Gastrocnemius medialis (tissue), 4 donors: ENCODE data around the gene TEX14. TPM values are rescaled to one million over a fixed set of nuclear protein-coding genes. Genes with fewer than 3 reads are reported as not detected.

Source experiments
- ATAC-seq, 2 donors: fragments of 150-250 bp; one replicate each; pipeline ENCODE4 v1.9.1; 2016
- DNase-seq, 2 donors: peaks; one replicate each; pipeline ENCODE4 v3.0.0-alpha.2; 2019
- H3K27ac ChIP-seq, 4 donors: fragments of 200-600 bp; sonication (generic); 1 replicate in 1 of 4; 2 replicates in 3 of 4; pipeline ENCODE4 v1.5.1; 2016 to 2018; ENCODE audit warnings: mild to moderate bottlenecking in 2 of 4, moderate library complexity in 1 of 4
- H3K27me3 ChIP-seq, 3 donors: fragments of 200-600 bp; sonication (generic) in 2 of 3; 1 replicate in 1 of 3; 2 replicates in 2 of 3; pipeline versions ENCODE4 v1.5.1 to v1.6.0; 2016 to 2019; ENCODE audit warnings: mild to moderate bottlenecking in 1 of 3, moderate library complexity in 1 of 3
- H3K36me3 ChIP-seq, 2 donors: fragments of 200-600 bp; sonication (generic) in 1 of 2; one replicate each; pipeline ENCODE4 v1.5.1; 2017 to 2018
- H3K4me1 ChIP-seq, 2 donors: fragments of 200-600 bp; sonication (generic) in 1 of 2; one replicate each; pipeline ENCODE4 v1.5.1; 2016 to 2017; ENCODE audit warnings: mild to moderate bottlenecking in 2 of 2
- H3K4me3 ChIP-seq, 4 donors: fragments of 200-600 bp; sonication (generic) in 3 of 4; 1 replicate in 1 of 4; 2 replicates in 3 of 4; pipeline ENCODE4 v1.5.1; 2016 to 2019; ENCODE audit warnings: mild to moderate bottlenecking in 2 of 4
- H3K9me3 ChIP-seq, 3 donors: fragments of 200-600 bp; sonication (generic) in 2 of 3; 1 replicate in 1 of 3; 2 replicates in 2 of 3; pipeline ENCODE4 v1.5.1; 2016 to 2019
- CTCF ChIP-seq, 5 experiments: fragments of 450-650 bp in 3 of 5; fragments of 200-600 bp in 2 of 5; sonication (generic) in 2 of 5; IDR thresholded peaks in 4 of 5; conservative IDR thresholded peaks in 1 of 5; 1 replicate in 4 of 5; 2 replicates in 1 of 5; pipeline ENCODE4 v1.5.1; 2016 to 2019; ENCODE audit warnings: antibody characterized with exemption in 5 of 5, mild to moderate bottlenecking in 3 of 5, moderate library complexity in 3 of 5
- POLR2A ChIP-seq, 2 donors: fragments of 450-650 bp; IDR thresholded peaks; one replicate each; pipeline ENCODE4 v1.6.1; 2017; ENCODE audit warnings: antibody characterized with exemption in 2 of 2, mild to moderate bottlenecking in 2 of 2, moderate library complexity in 2 of 2
- in situ Hi-C, 4 donors: fragments of 200-750 bp; cut with MboI; loops; one replicate each; pipeline versions ENCODE4 v1.15.0 to v1.8.0; 2017; ENCODE audit warnings: low sequenced_read_pairs in 4 of 4
- intact Hi-C: fragments of 100-400 bp; cut with DNase I; formaldehyde crosslinking; loops from one replicate; pipeline ENCODE4 v1.15.1; 2023; ENCODE audit warnings: low total_unique reads
- total RNA-seq, 4 donors: library from RNA; depleted of rRNA; stranded (reverse); fragments of >200 nt; gene quantifications; one replicate each; pipeline versions ENCODE4 v1.1.0 to v1.2.3, GENCODE V29; 2016

The TEX14 gene
- total RNA-seq, 4 donors from 2014 or later, result not detected

GRCh38 chr17:58521680-58522079 lies 170.2 kb downstream of the TEX14 start:
- intact Hi-C loops, result no loop called here
- no peak overlapping the region for H3K27ac ChIP-seq
- H3K27me3 ChIP-seq, result no peaks in the 10 kb centered on the region
- no peaks in the 10 kb centered on the region for H3K9me3 ChIP-seq
- H3K4me1 ChIP-seq, result peaks cover 13 to 27% of the 10 kb centered on the region in 2 donors
- ATAC-seq (no peak), DNase-seq (no peak)
- no peaks in the 10 kb centered on the region for H3K36me3 ChIP-seq
- TF ChIP-seq POLR2A (IDR thresholded peaks at IDR 0.05) (no peak), CTCF (IDR thresholded peaks at IDR 0.05 in 4 of 5, conservative IDR thresholded peaks at IDR 0.05 in 1 of 5) (no peak)
- in situ Hi-C loops, result loop anchor here in 3 of 4 donors (10.0 to 25.0 kb wide), 4 partner anchors 141 to 493 kb away; partner anchors contain the start of genes RAD51C (in 1 of the 3) and TEX14 (in 1 of the 3)
- no peak overlapping the region for H3K4me3 ChIP-seq

DNA sequence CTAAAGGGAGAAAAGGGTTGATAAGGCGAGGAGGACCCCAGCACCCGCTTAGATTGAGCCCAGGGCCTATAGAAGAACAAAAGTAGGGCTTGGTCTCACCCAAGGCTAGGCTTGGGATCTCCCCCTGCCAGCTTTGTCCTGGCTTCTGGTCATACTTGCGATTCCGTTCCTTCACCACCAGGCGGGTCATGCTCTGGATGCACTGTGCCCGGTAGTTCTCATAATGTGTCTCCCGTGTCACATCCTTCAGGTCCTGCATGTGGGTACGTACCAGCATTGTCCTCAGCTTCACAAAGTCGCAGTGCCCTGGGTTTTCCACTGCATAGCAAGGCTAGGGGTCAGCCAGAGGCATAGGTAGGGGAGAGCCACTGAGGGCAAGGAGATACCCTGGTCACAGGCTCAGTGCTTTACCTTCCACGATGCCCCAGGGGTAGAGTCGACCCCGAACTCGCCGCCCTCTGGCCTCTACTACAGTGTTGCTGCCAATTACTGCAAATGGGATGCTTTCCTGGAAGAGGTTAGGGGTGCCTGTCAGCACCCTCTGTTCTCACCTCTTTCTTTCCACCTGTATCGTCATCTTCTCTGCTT lies 170.9 kb downstream of the TEX14 start:
- TF ChIP-seq CTCF (IDR thresholded peaks at IDR 0.05 in 4 of 5, conservative IDR thresholded peaks at IDR 0.05 in 1 of 5), result peak in 2 of 5 experiments; percentile 7 to 9
- TF ChIP-seq POLR2A (IDR thresholded peaks at IDR 0.05), result no peak
- DNase-seq (no peak), ATAC-seq (no peak)
- no peaks in the 10 kb centered on the region for H3K36me3 ChIP-seq
- no peaks in the 10 kb centered on the region for H3K27me3 ChIP-seq
- H3K9me3 ChIP-seq, result no peaks in the 10 kb centered on the region
- peaks cover 14 to 31% of the 10 kb centered on the region in 2 donors for H3K4me1 ChIP-seq
- in situ Hi-C loops, result loop anchor here in 3 of 4 donors (10.0 to 25.0 kb wide), 4 partner anchors 141 to 494 kb away; partner anchors contain the start of genes RAD51C (in 1 of the 3) and TEX14 (in 1 of the 3)
- intact Hi-C loops, result no loop called here
- peak overlapping the region in 3 of 4 donors; percentile 91 to 99 (median 93) for H3K27ac ChIP-seq
- H3K4me3 ChIP-seq, result no peak overlapping the region

DNA sequence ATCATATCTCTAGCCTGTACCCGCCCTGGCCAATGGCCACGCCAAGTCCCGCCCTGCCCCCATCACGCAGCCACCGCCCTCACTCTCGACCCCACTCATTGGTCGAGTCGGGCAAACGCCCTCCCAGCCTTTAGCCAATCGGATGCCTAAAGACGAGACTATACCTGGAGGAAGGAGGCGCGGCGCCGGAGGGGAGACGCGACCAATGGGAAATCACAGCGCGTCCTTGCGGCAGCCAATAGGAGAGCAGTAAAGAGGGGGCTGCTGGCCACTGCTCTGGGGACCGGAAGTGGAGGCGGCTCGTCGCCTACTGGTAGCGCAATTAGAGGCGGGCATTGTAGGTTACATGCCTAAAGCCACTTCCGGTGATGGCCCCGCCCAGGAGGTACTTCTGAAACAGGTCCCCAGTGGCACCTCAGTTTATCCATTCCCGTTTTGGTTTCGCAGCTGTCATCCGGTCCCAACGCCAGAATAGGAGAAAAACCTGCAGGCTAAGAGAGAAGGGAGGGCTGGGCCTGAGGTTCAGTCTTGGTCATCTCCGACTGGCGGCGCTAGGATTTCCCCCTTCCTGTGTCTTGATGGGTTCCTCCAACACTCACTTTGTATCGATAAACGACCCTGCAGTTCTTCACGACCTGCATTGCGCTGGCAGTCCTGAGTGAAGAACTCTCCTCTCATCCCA lies 173.8 kb downstream of the TEX14 start:
- H3K4me3 ChIP-seq, result peak overlapping the region; percentile 76 to 93 (median 83)

More for the DNA sequence above, 173.8 kb downstream of the TEX14 start:
- H3K27ac ChIP-seq, result peak overlapping the region; percentile 91 to 99 (median 93)
- ATAC-seq (peak; percentile 89), DNase-seq (peak; percentile 100)
- in situ Hi-C loops, result loop anchor here (10.0 to 25.0 kb wide), 3 partner anchors 144 to 494 kb away; no protein-coding TSS in a partner anchor
- no peaks in the 10 kb centered on the region for H3K27me3 ChIP-seq
- TF ChIP-seq POLR2A (IDR thresholded peaks at IDR 0.05) (peak; percentile 40 to 45), CTCF (IDR thresholded peaks at IDR 0.05 in 4 of 5, conservative IDR thresholded peaks at IDR 0.05 in 1 of 5) (no peak)
- H3K36me3 ChIP-seq, result no peaks in the 10 kb centered on the region
- H3K4me1 ChIP-seq, result peaks cover 30 to 37% of the 10 kb centered on the region in 2 donors
- no peaks in the 10 kb centered on the region for H3K9me3 ChIP-seq
- intact Hi-C loops, result loop anchor here (1.0 to 5.0 kb wide), 7 partner anchors 69 to 639 kb away; partner anchors contain the start of genes PRR11, SKA2, SUPT4H1 and TRIM37
